ENCODE measurements around the gene OXLD1.

The OXLD1 gene

DNA sequence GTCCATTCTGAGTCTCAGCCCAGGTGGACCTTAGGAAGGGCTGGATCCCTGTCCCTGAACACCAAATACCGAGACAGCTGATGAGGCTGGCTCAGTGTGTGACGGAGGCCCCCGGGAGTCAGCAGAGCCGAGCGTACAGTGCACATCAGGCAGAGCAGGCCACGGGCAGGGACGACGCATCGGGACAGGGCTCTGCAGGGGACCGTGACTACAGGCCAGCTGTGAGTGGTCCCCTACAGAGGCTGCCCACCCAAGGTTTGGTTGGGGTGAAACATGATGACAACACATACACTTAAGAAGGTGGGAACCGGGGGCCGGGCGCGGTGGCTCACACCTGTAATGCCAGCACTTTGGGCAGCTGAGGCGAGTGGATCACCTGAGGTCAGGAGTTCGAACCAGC is 6.5 kb upstream of the OXLD1 start:
- TF ChIP-seq, protein P1, sequence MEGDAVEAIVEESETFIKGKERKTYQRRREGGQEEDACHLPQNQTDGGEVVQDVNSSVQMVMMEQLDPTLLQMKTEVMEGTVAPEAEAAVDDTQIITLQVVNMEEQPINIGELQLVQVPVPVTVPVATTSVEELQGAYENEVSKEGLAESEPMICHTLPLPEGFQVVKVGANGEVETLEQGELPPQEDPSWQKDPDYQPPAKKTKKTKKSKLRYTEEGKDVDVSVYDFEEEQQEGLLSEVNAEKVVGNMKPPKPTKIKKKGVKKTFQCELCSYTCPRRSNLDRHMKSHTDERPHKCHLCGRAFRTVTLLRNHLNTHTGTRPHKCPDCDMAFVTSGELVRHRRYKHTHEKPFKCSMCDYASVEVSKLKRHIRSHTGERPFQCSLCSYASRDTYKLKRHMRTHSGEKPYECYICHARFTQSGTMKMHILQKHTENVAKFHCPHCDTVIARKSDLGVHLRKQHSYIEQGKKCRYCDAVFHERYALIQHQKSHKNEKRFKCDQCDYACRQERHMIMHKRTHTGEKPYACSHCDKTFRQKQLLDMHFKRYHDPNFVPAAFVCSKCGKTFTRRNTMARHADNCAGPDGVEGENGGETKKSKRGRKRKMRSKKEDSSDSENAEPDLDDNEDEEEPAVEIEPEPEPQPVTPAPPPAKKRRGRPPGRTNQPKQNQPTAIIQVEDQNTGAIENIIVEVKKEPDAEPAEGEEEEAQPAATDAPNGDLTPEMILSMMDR (IDR thresholded peaks at IDR 0.05; ENCODE audit: low read depth, low read length): no peak
- no peak for DNase-seq (ENCODE audit: low read depth in 2 of 2)
- H3K4me3 ChIP-seq (replicated peaks in 1 of 2; ENCODE audit: low read depth in 2 of 2, low read length in 2 of 2): no peak overlapping the region

DNA sequence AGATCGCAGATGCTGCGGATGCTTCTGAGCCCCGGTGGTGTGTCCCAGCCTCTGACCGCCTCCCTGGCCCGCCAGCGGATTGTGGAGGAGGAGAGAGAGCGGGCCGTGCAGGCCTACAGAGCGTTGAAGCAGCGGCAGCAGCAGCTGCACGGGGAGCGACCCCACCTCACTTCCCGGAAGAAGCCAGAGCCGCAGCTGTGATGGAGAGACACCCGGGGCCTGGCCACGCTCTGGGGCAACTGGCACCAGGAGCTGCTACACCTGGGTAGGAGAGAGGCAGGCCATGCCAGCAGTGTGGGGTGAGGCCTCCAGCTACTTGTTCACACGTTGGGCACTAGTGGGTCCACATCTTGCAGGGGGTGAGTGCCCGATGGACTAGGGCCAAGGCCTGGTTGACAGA is 6.1 kb upstream of the OXLD1 start:
- TF ChIP-seq, protein P1 (IDR thresholded peaks at IDR 0.05; ENCODE audit: low read depth, low read length): no peak
- no peak overlapping the region for H3K4me3 ChIP-seq (replicated peaks in 1 of 2; ENCODE audit: low read depth in 2 of 2, low read length in 2 of 2)
- DNase-seq (ENCODE audit: low read depth in 2 of 2): no peak

DNA sequence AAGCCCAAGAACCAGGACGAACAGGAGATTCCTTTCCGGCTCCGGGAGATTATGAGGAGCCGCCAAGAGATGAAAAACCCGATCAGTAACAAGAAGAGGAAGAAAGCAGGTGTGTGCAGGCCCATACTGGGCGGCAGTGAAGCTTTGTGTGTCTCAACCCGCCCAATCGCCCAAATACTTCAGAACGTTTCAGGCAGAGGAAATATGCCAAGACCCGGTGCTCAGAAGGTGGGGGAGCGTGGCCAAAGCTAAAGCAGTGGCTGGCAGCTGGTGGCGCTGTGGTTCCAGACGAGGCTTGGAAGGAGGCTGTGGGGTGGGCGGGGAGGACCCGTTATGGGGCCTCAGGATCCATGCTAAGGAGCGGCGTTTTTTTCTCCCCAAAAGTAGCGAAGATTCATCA is 1.3 kb upstream of the OXLD1 start:
- TF ChIP-seq, protein P1 (IDR thresholded peaks at IDR 0.05; ENCODE audit: low read depth, low read length): no peak
- H3K4me3 ChIP-seq (replicated peaks in 1 of 2; ENCODE audit: low read depth in 2 of 2, low read length in 2 of 2): no peak overlapping the region

DNA sequence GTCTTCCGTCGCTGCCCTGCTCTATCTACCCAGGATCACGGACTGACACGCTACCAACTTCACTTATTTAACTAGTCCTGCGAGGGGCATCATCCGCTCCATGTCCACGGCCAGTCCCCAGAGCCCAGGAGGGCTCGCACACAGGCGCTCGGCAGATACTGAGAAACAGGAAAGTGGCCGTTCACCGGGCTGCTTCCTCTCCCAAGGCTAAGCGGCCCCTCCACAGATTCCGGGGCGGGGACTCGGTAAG is 388 bp downstream of the OXLD1 start:
- DNase-seq (ENCODE audit: low read depth in 2 of 2): no peak
- H3K4me3 ChIP-seq (replicated peaks in 1 of 2; ENCODE audit: low read depth in 2 of 2, low read length in 2 of 2): peak overlapping the region; percentile 92 to 94

More for the DNA sequence above, 1.3 kb upstream of the OXLD1 start:
- DNase-seq (ENCODE audit: low read depth in 2 of 2): no peak

DNA sequence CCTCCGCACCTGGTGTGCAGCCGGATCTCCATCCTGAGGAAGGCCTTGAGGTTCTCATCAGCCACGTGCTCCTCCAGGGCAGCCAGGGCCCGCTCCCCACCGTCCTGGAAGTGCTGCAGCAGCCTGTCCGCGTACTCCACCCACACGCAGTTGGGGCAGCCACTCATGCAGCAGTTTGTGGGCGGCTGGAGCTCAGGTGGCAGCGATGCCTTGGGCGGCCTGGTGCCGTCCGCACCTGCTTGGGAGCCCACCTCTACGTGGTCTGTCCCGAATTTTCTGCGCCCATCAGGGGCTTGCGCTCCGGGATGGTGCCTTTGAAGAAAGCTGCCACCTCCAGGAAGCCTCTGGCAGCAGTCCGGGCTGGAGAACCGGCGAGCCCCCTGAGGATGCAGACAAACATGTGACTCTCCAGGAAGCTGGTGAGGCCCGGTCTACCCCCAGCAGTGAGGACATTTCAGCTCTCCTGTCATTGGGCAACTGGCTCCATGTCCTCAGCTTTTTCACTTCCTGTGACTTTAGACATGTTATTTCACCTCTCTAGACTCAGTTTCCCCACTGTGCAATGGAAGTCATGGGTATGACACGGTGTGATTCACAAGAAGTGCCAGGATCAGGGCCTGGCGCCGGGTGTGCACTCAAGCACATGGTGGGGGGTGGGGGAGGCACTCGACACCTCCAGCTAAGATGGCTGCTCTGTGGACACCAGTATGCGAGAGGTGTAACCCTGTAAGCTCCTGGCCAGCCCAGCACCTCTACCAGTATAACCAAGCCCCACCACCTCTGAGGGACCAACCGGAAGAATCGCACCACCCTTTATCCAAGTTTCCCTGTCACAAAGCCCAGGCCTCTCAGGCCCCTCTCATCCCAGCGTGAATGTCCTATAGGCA is 957 bp downstream of the OXLD1 start:
- H3K4me3 ChIP-seq (replicated peaks in 1 of 2; ENCODE audit: low read depth in 2 of 2, low read length in 2 of 2): peak overlapping the region; percentile 92 to 94

More for the DNA sequence above, 388 bp downstream of the OXLD1 start:
- TF ChIP-seq, protein P1 (IDR thresholded peaks at IDR 0.05; ENCODE audit: low read depth, low read length): no peak

DNA sequence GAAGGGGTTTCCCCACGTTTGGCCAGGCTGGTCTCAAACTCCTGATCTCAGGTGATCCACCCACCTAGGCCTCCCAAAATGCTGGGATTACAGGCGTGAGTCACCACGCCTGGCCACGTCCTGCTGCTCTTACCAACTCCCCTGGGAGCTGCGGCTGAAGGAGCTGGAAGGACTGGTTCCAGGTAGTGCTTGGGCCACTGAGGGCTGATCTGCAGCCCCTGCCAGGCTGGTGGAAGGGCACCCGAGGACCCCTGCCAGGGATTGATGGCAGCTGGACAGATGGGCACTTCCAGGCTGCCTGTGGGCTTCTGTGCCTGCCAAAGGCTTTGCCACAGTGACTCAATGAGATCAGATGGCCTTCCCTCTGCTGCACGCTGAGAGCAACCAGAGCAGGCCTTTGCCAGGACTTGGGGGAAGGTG is 2.3 kb downstream of the OXLD1 start:
- peak in 1 of 2 donors; percentile 16 for DNase-seq (ENCODE audit: low read depth in 2 of 2)
- no peak overlapping the region for H3K4me3 ChIP-seq (replicated peaks in 1 of 2; ENCODE audit: low read depth in 2 of 2, low read length in 2 of 2)
- TF ChIP-seq, protein P1 (IDR thresholded peaks at IDR 0.05; ENCODE audit: low read depth, low read length): no peak

More for the DNA sequence above, 957 bp downstream of the OXLD1 start:
- DNase-seq (ENCODE audit: low read depth in 2 of 2): peak; percentile 28 to 42
- TF ChIP-seq, protein P1 (IDR thresholded peaks at IDR 0.05; ENCODE audit: low read depth, low read length): no peak

Data from cardiac fibroblast (primary cell).